PC-3 (cell line): ENCODE results near the gene NOS1.

Source experiments
- CTCF ChIP-seq: fragments of 300-600 bp; sonication (generic); conservative IDR thresholded peaks from 2 replicates; pipeline ENCODE4 v1.5.1; 2017; ENCODE audit warnings: antibody characterized with exemption, low read depth, mild to moderate bottlenecking, low read length
- EZH2 ChIP-seq: fragments of 300-600 bp; sonication (generic); IDR thresholded peaks from one replicate; pipeline ENCODE4 v1.6.1; 2017; ENCODE audit warnings: antibody characterized with exemption, mild to moderate bottlenecking, low read length; ENCODE audit not compliant: unreplicated experiment
- EZH2phosphoT487 ChIP-seq: fragments of 300-600 bp; sonication (generic); IDR thresholded peaks from 2 replicates; pipeline ENCODE4 v1.6.1; 2018; ENCODE audit warnings: mild to moderate bottlenecking, antibody characterized with exemption, low read length, borderline replicate concordance

- no peak for TF ChIP-seq CTCF
- TF ChIP-seq EZH2phosphoT487: no peak
- TF ChIP-seq EZH2: no peak
Measured at GRCh38 chr12:117273091-117273490, 88.3 kb downstream of the NOS1 start.
